ENCODE data around the gene WARS2. TPM values are rescaled to one million over a fixed set of nuclear protein-coding genes. Genes with fewer than 3 reads are reported as not detected.

The WARS2 gene
- total RNA-seq, 1 experiment from 2014 or later, result 10.5 TPM

- ATAC-seq (no peak), DNase-seq (ENCODE audit: low read depth, low spot score) (no peak)
- TF ChIP-seq TCF7L2 (IDR thresholded peaks at IDR 0.05; ENCODE audit: borderline replicate concordance, extremely low read depth, insufficient read depth, insufficient read length), result no peak
- no peak overlapping the region for H2AFZ ChIP-seq (ENCODE audit: low read depth, low read length, poor library complexity, severe bottlenecking)
- no peaks in the 10 kb centered on the region for H3K9me2 ChIP-seq (ENCODE audit: insufficient read depth)
- no peaks in the 10 kb centered on the region for H3K4me1 ChIP-seq (ENCODE audit: control insufficient read depth in 1 of 2, insufficient read depth in 2 of 2, low read length in 2 of 2)
- H3K27me3 ChIP-seq (ENCODE audit: insufficient read depth, low read length), result no peaks in the 10 kb centered on the region
- no peaks in the 10 kb centered on the region for H3K9me3 ChIP-seq (ENCODE audit: control insufficient read depth in 1 of 2, insufficient read depth in 1 of 2, low read depth in 1 of 2, low read length in 2 of 2)
- intact Hi-C loops (cut with micrococcal nuclease), result no loop called here
- no peaks in the 10 kb centered on the region for H3K79me2 ChIP-seq (ENCODE audit: insufficient read depth, low read length)
- no TSS peak for BruUV-seq (replicated peaks)
- no peak overlapping the region for H3K27ac ChIP-seq (ENCODE audit: low read depth, low read length)
- no peak overlapping the region for H3K4me2 ChIP-seq (ENCODE audit: low read length)
- no peaks in the 10 kb centered on the region for H4K20me1 ChIP-seq (ENCODE audit: insufficient read depth)
- CTCF ChIA-PET, result no interaction called here
- RAD21 ChIA-PET (ENCODE audit: low non-redundant PET in 1 of 2, low total read pairs in 2 of 2, uncharacterized antibody in 2 of 2, unreplicated experiment in 2 of 2), result no interaction called here
- H3K36me3 ChIP-seq (ENCODE audit: control insufficient read depth in 1 of 2, insufficient read depth in 2 of 2, low read length in 2 of 2), result no peaks in the 10 kb centered on the region
- POLR2A ChIA-PET, result no interaction called here
- no peak overlapping the region for H3K4me3 ChIP-seq (replicated peaks in 1 of 2; ENCODE audit: low read depth in 1 of 2, low read length in 2 of 2)
- H3K9ac ChIP-seq (ENCODE audit: low read length), result no peak overlapping the region
These were observed 27.7 kb downstream of the WARS2 start for GRCh38 chr1:119112791-119113190.

- CTCF ChIA-PET, result no interaction called here
- Histone ChIP-seq H3K27me3 (ENCODE audit: insufficient read depth, low read length) (no peaks in the 10 kb centered on the region), H3K27ac (ENCODE audit: low read depth, low read length) (no peak overlapping the region), H2AFZ (ENCODE audit: low read depth, low read length, poor library complexity, severe bottlenecking) (no peak overlapping the region), H3K79me2 (ENCODE audit: insufficient read depth, low read length) (no peaks in the 10 kb centered on the region), H3K4me2 (ENCODE audit: low read length) (no peak overlapping the region), H3K9me3 (ENCODE audit: control insufficient read depth in 1 of 2, insufficient read depth in 1 of 2, low read depth in 1 of 2, low read length in 2 of 2) (no peaks in the 10 kb centered on the region), H3K9me2 (ENCODE audit: insufficient read depth) (no peaks in the 10 kb centered on the region), H3K9ac (ENCODE audit: low read length) (no peak overlapping the region), H3K36me3 (ENCODE audit: control insufficient read depth in 1 of 2, insufficient read depth in 2 of 2, low read length in 2 of 2) (no peaks in the 10 kb centered on the region), H3K4me1 (ENCODE audit: control insufficient read depth in 1 of 2, insufficient read depth in 2 of 2, low read length in 2 of 2) (no peaks in the 10 kb centered on the region), H3K4me3 (replicated peaks in 1 of 2; ENCODE audit: low read depth in 1 of 2, low read length in 2 of 2) (no peak overlapping the region), H4K20me1 (ENCODE audit: insufficient read depth) (no peaks in the 10 kb centered on the region)
- DNase-seq (ENCODE audit: low read depth, low spot score) (no peak), ATAC-seq (no peak)
- RAD21 ChIA-PET (ENCODE audit: low non-redundant PET in 1 of 2, low total read pairs in 2 of 2, uncharacterized antibody in 2 of 2, unreplicated experiment in 2 of 2), result no interaction called here
- TF ChIP-seq SRF (IDR thresholded peaks at IDR 0.05; ENCODE audit: low read depth) (no peak), JUND (IDR thresholded peaks at IDR 0.05) (no peak), MAX (IDR thresholded peaks at IDR 0.05) (no peak), ZNF274 (IDR thresholded peaks at IDR 0.05; ENCODE audit: low read depth, low read length) (no peak), EZH2 (IDR thresholded peaks at IDR 0.05) (no peak), CBX3 (IDR thresholded peaks at IDR 0.05; ENCODE audit: low read depth) (no peak), EZH2phosphoT487 (IDR thresholded peaks at IDR 0.05; ENCODE audit: borderline replicate concordance) (no peak), ZBTB33 (IDR thresholded peaks at IDR 0.05; ENCODE audit: extremely low read depth, insufficient replicate concordance, low read length) (no peak), SP1 (IDR thresholded peaks at IDR 0.05; ENCODE audit: low read depth) (no peak), FOSL1 (IDR thresholded peaks at IDR 0.05; ENCODE audit: low read depth) (no peak), POLR2AphosphoS5 (IDR thresholded peaks at IDR 0.05; ENCODE audit: low read depth, low read length) (no peak), POLR2A (IDR thresholded peaks at IDR 0.05; ENCODE audit: borderline replicate concordance, extremely low read depth, insufficient read depth, insufficient read length) (no peak), ATF3 (IDR thresholded peaks at IDR 0.05) (no peak), CTCF (IDR thresholded peaks at IDR 0.05 in 2 of 3, conservative IDR thresholded peaks at IDR 0.05 in 1 of 3; ENCODE audit: borderline replicate concordance in 1 of 3, insufficient read depth in 1 of 3, low read depth in 2 of 3, low read length in 2 of 3) (no peak), YY1 (IDR thresholded peaks at IDR 0.05; ENCODE audit: extremely low read depth, insufficient replicate concordance, low read depth, low read length) (no peak), ELF1 (IDR thresholded peaks at IDR 0.05; ENCODE audit: borderline replicate concordance, low read depth) (no peak), TCF7L2 (IDR thresholded peaks at IDR 0.05; ENCODE audit: borderline replicate concordance, extremely low read depth, insufficient read depth, insufficient read length) (no peak)
- intact Hi-C loops (cut with micrococcal nuclease), result no loop called here
- BruUV-seq (replicated peaks), result no TSS peak
- POLR2A ChIA-PET, result no interaction called here
These were observed 28.2 kb downstream of the WARS2 start for GRCh38 chr1:119112244-119112643.
